ENCODE data around the gene HEXA. TPM values are rescaled to one million over a fixed set of nuclear protein-coding genes. Genes with fewer than 3 reads are reported as not detected.

The HEXA gene
- total RNA-seq, 2 experiments from 2014 or later, result 92.2 to 97.0 TPM

DNA sequence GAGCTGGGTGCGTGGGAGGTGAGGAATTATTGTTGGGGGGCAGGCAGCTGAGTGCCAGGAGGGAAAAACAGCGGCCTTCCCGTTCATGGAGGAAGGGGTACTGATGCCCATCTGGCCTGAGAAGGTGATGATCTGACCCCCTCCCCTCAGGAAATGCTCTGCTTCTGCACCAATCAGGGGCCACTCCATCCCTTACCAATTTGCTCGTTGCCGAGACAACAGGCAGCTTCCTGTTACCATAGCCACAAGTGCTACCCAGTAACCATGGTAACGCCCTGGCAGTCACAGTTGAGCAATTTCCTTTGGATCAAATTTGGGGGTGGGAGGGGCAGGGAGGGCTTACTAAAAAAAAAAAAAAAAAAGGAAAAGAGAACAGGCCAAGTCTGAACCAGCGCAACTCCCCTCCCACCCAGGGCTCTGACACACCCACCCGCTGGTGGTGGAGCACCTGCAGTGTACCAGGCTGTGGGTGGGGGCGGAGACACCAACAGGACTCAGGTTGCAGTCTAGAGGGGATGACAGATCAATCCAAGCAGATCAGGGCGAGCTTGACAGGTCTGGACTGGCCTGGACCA, 69.5 kb downstream of the HEXA start:
- H3K36me3 Mint-ChIP-seq, result no peaks in the 10 kb centered on the region
- POLR2A ChIA-PET, result interaction anchor here (0.6 to 1.2 kb wide), 2 partner anchors 21 to 70 kb away, joined by 3 to 4 read pairs; partner anchors contain the start of gene HEXA
- peak; percentile 56 for ATAC-seq (ENCODE audit: low read depth)
- no peak overlapping the region for H3K4me3 Mint-ChIP-seq
- H3K27me3 Mint-ChIP-seq, result peaks cover 3% of the 10 kb centered on the region
- peaks cover 6% of the 10 kb centered on the region for H3K4me1 Mint-ChIP-seq
- H3K27ac Mint-ChIP-seq, result no peak overlapping the region
- H3K9me3 Mint-ChIP-seq, result no peaks in the 10 kb centered on the region
- DNase-seq, result peak; percentile 38

DNA sequence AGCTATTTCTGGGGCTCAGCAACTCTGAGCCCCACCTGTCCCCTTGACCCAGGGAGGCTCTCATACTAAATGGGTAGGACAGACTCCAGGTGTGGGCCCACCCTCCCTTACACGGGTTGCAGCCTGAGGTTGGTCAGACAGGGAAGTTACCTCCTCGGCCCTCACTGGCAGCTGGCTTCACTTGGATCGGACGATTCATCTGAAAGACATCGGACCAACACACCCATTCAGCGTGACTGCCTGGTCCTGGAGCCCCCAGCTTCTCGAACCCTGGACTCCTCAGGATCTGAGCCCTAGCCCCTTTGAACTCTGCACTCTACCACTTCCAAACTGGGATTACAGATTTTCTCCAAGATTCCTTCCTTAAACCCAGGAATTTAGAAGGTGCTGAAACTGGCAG, 71.2 kb downstream of the HEXA start:
- Mint-ChIP-seq H3K36me3 (no peaks in the 10 kb centered on the region), H3K4me1 (peaks cover 6% of the 10 kb centered on the region), H3K9me3 (no peaks in the 10 kb centered on the region), H3K27ac (no peak overlapping the region), H3K4me3 (no peak overlapping the region), H3K27me3 (no peaks in the 10 kb centered on the region)
- DNase-seq, result no peak
- no peak for ATAC-seq (ENCODE audit: low read depth)
- POLR2A ChIA-PET, result interaction anchor here (0.6 kb wide), 1 partner anchor 93 kb away, joined by 3 read pairs; no protein-coding TSS in a partner anchor

DNA sequence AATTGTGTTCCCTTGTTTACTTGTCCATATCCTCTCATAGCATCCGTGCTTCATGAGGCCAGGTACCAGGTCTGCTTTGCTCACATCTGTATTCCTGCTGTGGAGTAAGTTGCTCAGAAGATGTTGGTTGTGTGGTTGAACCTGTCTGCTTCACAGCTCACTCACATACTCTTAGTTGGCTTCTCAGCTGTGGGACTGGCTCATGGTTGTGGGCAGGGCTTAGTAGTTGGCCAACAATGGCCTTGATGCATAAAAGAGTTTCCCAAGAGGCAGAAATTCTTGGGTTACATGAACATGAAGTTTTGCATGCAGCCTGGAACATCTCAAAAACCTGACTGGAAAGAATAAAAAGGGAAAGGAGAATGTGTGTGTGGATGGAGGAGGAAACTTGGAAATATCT, 72.9 kb downstream of the HEXA start:
- Mint-ChIP-seq H3K36me3 (no peaks in the 10 kb centered on the region), H3K27me3 (no peaks in the 10 kb centered on the region), H3K4me1 (peaks cover 6% of the 10 kb centered on the region), H3K9me3 (no peaks in the 10 kb centered on the region), H3K4me3 (no peak overlapping the region), H3K27ac (no peak overlapping the region)
- POLR2A ChIA-PET, result no interaction called here
- no peak for ATAC-seq (ENCODE audit: low read depth)
- no peak for DNase-seq

Other genes with a start within 250 kb of the HEXA start
- not detected for gene GRAMD2A, start 178.2 kb downstream of the HEXA start, total RNA-seq
- gene PKM, start 144.8 kb downstream of the HEXA start, total RNA-seq, result 100 to 1,000 TPM; 965 to 980 TPM
- gene PARP6, start 103.5 kb downstream of the HEXA start, total RNA-seq, result 10 to 100 TPM; 86.7 to 90.2 TPM
- 1 to 10 TPM; 1.7 to 2.2 TPM for gene CELF6, start 55.9 kb downstream of the HEXA start, total RNA-seq
- gene TMEM202, start 22.3 kb upstream of the HEXA start, total RNA-seq, result not detected
- 100 to 1,000 TPM; 141 to 165 TPM for gene ARIH1, start 98.3 kb upstream of the HEXA start, total RNA-seq

Data from activated naive CD8-positive, alpha-beta T cell treated with anti-CD3 and anti-CD28 coated beads, Interleukin-2, amount 10 ng/mL, durations not matched to agents 7 days and 5 days (primary cell).